Amniotic epithelial cell (primary cell): ENCODE measurements around the gene ZNF775.

Experiments used
- DNase-seq: peaks from one replicate; pipeline ENCODE4 v3.0.0-alpha.2; 2010; ENCODE audit warnings: low read depth

The ZNF775 gene

GRCh38 chr7:150441524-150441923, 62.4 kb downstream of the ZNF775 start:
- DNase-seq, result no peak

GRCh38 chr7:150442811-150443210, 63.7 kb downstream of the ZNF775 start:
- DNase-seq, result no peak

GRCh38 chr7:150443793-150444540, 64.8 kb downstream of the ZNF775 start:
- no peak for DNase-seq

- no peak for DNase-seq
Observed at GRCh38 chr7:150444674-150445365, 65.7 kb downstream of the ZNF775 start.

- no peak for DNase-seq
Observed at GRCh38 chr7:150446288-150446938, 67.3 kb downstream of the ZNF775 start.
